Superior temporal gyrus (tissue), 1 donor: Measurements from ENCODE around the gene AARS1.
"Not testable (repeated sequence)": the region's sequence is repeated elsewhere in the genome, so short reads cannot be mapped to it uniquely, and the experiment has no call there.

Experiments used
- DNase-seq: peaks from one replicate; pipeline ENCODE4 v3.0.0-alpha.2; 2016; ENCODE audit errors: extremely low spot score

Gene AARS1

GRCh38 chr16:70271696-70272095 lies 17.6 kb downstream of the AARS1 start:
- no peak for DNase-seq

GRCh38 chr16:70270176-70270575 lies 19.1 kb downstream of the AARS1 start:
- DNase-seq = no peak

- DNase-seq = no peak
Observed at GRCh38 chr16:70269471-70269870, 19.8 kb downstream of the AARS1 start.

DNA sequence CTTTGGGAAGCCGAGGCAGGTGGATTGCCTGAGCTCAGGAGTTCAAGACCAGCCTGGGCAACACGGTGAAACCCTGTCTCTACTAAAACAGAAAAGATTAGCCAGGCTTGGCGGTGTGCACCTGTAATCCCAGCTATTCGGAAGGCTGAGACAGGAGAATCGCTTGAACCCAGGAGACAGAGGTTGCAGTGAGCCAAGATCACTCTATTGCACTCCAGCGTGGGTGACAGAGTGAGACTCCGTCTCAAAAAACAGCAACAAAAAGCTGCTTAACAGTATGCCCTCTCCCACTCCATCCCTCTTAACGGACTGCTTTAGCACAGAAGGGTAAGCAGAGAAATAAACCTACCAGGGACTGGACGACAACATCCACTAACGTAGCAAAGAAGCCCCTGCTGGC lies 21.4 kb downstream of the AARS1 start:
- DNase-seq = not testable (repeated sequence)

DNA sequence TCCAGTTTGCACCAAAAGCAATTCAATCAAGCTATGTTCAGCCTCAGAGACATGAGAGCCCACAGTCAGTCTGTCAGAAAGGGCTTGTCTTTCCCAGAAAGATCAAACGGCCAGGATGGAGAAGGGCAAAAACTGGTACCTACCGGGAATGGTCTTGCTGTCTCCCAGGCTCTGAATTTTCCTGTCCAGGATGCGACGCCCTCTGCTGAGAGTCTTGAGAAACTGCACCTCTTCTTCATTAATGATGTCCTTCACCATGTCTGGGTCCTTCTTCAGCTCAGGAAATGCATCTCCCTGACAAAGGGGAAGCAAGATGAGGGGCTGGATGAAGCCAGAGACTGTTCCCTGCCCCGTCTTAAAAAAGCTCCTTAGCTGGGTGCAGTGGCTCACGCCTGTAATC lies 21.8 kb downstream of the AARS1 start:
- peak; percentile 21 for DNase-seq

DNA sequence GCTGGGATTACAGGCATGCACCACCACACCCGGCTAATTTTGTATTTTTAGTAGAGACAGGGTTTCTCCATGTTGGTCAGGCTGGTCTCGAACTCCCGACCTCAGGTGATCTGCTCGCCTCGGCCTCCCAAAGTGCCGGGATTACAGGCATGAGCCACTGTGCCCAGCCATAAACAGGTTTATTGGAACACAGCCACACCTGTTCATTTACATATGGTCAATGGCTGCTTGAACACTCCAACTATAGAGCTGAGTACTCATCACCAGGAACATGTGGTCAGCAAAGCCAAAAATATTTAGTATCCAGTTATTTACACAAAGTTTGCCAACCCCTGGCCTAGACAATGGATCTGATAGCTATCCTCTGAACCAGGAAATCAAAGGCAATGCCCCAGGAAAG lies 29.4 kb downstream of the AARS1 start:
- DNase-seq = not testable (repeated sequence)

GRCh38 chr16:70258946-70259345 lies 30.4 kb downstream of the AARS1 start:
- DNase-seq = no peak

DNA sequence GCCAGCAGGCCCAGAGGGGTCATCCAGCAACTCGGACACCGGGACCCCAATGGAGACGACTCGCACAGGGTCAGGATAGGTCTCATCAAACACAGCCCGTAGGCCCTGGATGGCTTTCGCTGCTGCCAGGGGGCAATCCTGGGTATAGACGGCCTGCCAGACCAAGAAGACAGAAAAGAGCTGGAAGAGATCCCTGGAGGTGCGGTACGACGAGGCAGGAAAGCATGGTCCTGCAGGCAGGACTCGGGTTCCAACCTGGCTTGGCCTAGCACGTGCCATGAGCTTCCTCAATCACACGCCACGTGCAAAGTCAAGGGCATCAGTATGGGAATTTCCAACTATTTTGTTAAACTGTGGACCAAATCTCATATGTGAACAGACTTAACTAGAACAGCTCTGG lies 31.2 kb downstream of the AARS1 start:
- DNase-seq = no peak

GRCh38 chr16:70257391-70257790 lies 31.9 kb downstream of the AARS1 start:
- DNase-seq = no peak

- DNase-seq = no peak
Observed at GRCh38 chr16:70255574-70255973, 33.7 kb downstream of the AARS1 start.

GRCh38 chr16:70254965-70255286 lies 34.4 kb downstream of the AARS1 start:
- no peak for DNase-seq

DNA sequence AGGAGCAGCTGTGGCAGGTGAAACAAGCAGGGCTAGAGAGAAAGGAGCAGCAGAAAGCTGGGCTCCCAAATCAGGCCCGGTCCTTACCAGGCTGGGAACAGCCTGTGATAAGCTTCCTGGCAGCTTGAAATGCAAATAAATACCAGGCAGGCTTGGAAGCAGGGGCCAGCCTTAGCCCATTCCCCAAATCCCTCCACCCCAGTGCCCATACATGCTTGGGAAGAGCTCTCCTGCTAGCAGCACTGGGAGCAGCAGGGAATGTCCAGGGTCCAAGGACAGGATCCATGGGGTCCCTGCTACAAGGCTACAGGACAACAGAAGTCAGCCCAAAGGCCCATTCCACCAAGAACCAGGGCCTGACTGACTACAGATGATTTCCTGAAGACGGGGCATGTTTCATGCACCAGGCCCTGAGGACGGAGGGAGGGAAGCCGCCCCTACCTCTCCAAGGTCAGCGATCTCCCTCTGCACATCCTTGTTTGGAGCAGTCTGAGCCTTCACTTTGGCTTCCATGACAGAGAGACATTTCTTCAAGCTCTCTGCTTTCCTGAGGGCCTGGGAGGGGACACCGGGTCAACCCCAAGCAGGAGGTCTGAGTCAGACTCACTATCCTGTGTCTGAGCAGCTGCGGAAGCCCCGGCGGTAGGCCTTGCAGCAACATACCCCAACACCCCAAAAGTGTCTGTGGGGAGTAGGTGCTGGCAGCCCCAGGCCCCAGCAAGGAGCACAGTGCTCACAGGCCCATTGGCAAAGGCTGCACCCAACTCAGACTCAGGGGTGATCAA lies 34.9 kb downstream of the AARS1 start:
- no peak for DNase-seq

- DNase-seq = no peak
Observed at GRCh38 chr16:70253291-70254106, 35.8 kb downstream of the AARS1 start.

DNA sequence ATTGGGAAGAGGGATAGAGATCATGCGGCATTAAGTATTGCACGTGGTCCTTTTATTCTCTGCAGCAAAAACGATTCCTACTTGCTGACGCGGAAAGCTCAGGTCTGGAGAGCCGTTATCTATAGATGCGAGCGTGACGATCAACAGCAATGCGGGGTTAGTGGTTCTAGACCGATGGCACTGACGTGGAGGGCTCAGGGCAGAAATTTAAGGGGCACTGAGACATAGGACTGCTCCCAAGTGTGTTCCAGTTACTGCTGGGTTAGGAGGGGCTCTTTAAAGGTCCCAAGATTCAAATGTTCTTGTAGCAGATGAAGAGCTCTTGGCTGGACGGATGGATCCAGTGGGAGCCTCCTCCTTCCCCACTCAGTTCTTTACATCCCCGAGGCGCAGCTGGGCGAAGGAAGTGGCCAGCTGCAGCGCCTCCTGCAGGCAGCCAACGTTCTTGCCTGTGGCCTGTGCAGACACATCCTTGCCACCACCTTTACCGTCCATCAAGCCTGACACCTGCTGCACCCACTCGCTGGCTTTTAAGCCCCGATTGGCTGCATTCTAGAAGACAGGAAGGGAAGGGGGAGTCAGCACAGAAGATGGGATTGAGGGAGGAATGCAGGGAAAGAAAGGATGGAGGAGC lies 36.8 kb downstream of the AARS1 start:
- DNase-seq = no peak

DNA sequence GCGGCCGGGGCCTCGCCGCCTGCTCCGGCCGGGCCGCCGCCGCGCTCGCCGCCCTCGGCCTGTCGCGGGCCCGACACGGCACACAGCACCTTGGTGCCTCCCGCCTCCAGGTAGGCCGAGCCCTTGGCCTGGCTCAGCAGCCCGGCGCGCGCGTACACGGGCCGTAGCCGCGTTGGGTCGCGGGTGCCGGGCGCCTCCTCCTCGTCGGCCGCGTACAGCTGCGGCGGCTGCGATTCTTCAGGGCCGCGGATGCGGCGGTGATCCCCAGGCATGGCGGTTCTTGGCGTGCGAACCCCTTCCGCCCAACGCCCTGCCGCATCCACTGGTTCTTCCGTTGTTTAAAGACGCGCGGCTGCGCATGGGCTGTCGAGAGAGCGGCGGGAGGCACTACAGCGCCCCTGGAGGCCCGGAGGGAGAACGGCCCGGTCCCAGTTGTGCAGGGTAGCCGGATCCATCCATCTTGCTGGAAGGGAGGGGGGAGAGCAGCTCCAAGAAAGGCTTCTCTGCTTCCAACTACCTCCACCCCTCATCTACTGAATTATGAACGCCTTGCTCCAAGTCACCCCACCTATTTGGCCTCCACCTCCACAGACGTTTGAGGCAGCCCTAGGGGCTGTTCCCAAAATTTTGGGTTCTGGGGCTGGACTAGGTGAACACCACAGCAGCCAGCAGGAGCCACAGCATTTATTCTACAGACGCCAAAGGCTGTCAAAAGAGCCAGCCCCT lies 37.5 kb downstream of the AARS1 start, which contains the start of gene EXOSC6:
Gene EXOSC6, minus strand, starts transcription at position 312 of the 726 bp plus-strand sequence. Its CDS starts 40 bp downstream, at position 272.
- peak; percentile 92 for DNase-seq

- no peak for DNase-seq
Observed at GRCh38 chr16:70250748-70251628, 38.3 kb downstream of the AARS1 start.

- DNase-seq = not testable (repeated sequence)
Observed at GRCh38 chr16:70249697-70250096, 39.6 kb downstream of the AARS1 start.

DNA sequence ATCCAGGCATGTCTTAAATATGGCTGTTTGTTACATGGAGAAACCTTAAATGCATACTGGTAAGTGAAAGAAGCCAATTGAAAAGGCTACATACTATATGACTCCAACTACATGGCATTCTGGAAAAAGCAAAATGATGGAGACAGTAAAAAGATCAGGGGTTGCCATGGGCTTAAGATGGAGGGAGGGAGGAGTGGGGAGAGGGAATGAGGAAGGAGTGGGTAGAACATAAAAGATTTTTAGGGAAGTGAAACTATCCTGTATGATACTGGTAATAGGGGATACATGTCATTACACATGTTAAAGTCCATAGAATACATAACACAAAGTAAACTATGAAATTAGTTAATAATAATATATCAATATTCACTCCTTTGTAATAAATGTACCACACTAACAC lies 50.5 kb downstream of the AARS1 start:
- not testable (repeated sequence) for DNase-seq

DNA sequence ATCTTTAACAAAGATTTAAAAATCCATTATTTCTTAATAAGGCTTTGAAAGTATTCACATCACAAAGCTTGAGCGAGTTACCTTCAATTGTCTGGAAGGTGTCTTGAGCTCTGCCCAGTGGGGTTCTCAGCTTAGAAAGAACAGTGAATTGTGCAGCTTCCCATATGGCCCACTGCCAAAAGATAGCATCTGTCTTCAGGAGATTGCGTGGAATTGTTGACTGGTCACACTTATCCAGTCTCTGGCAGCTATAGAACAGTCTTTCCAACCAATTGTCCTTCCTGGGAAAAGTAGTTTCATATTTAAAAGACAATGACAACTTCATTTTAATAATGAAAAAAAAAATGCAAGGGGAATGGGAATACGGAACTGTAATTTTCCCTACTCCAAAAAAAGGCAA lies 57.5 kb downstream of the AARS1 start:
- not testable (repeated sequence) for DNase-seq

DNA sequence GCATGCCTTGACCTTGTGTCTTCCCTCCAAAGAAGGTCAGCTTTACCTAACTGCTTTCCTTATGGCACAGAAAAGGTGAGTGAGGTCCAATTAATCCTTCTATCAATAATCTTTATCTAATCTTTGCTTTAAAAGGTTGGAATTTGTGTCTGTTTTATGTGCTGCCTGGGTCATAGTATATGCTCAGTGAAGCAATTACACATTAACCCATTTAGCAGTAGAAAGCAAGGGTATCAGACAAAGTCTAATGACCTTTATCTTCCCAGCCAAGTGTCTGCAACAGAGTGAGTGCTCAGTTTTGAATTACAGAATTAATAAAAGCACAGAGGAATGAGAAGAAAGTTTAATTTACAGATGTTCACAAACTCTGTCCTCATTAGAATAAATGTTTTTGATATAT lies 63.3 kb downstream of the AARS1 start:
- not testable (repeated sequence) for DNase-seq

DNA sequence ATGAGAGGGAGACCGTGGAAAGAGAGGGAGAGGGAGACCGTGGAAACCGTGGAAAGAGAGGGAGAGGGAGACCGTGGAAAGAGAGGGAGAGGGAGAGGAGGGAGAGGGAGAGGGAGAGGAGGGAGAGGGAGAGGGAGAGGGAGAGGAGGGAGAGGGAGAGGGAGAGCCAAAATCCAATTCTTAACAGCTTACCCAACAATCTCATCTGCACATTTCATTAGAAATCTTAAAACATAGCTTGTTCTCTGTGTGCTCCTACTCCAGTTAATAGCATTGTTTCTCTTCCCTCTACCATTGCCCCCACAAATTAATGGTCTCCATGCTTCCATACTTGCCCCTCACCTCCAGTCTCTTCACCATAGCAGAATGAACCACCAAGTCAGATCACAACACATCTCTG lies 63.9 kb downstream of the AARS1 start:
- DNase-seq = not testable (repeated sequence)
